Transverse colon (tissue), 4 donors: ENCODE results near the gene CCDC83. TPM values are rescaled to one million over a fixed set of nuclear protein-coding genes. Genes with fewer than 3 reads are reported as not detected.
A peak's percentile ranks its signal among the peaks of the same experiment; 100 is the strongest.

Source experiments
- DNase-seq: peaks from one replicate; pipeline ENCODE4 v3.0.0-alpha.2; 2019
- H3K27ac ChIP-seq, 4 donors: fragments of 200-600 bp; sonication (generic); 2 replicates each; pipeline ENCODE4 v1.5.1; 2016 to 2018; ENCODE audit warnings: inconsistent platforms in 4 of 4
- H3K27me3 ChIP-seq: fragments of 200-600 bp; sonication (generic); 2 replicates; pipeline ENCODE4 v1.5.1; 2017; ENCODE audit warnings: inconsistent platforms
- H3K36me3 ChIP-seq, 4 donors: fragments of 200-600 bp; sonication (generic); 2 replicates each; pipeline ENCODE4 v1.5.1; 2017 to 2019; ENCODE audit warnings: inconsistent platforms in 4 of 4
- H3K4me1 ChIP-seq, 4 donors: fragments of 200-600 bp; sonication (generic); 2 replicates each; pipeline ENCODE4 v1.5.1; 2017 to 2020; ENCODE audit warnings: inconsistent platforms in 4 of 4
- H3K4me3 ChIP-seq, 4 donors: fragments of 200-600 bp; sonication (generic); 1 replicate in 1 of 4; 2 replicates in 3 of 4; pipeline versions ENCODE4 v1.5.1 to v1.6.1; 2017 to 2019; ENCODE audit warnings: inconsistent platforms in 4 of 4
- H3K9me3 ChIP-seq, 2 donors: fragments of 200-600 bp; sonication (generic); 2 replicates each; pipeline ENCODE4 v1.5.1; 2017 to 2019; ENCODE audit warnings: inconsistent platforms in 2 of 2
- EP300 ChIP-seq: sonication (generic); formaldehyde crosslinking; IDR thresholded peaks from one replicate; pipeline ENCODE4 v1.6.1; 2017; ENCODE audit warnings: antibody characterized with exemption, low read depth
- POLR2A ChIP-seq: fragments of 450-650 bp; IDR thresholded peaks from one replicate; pipeline ENCODE4 v1.6.1; 2016; ENCODE audit warnings: antibody characterized with exemption, mild to moderate bottlenecking, moderate library complexity
- POLR2AphosphoS5 ChIP-seq, 3 donors: sonication (generic); formaldehyde crosslinking; IDR thresholded peaks; one replicate each; pipeline ENCODE4 v1.6.1; 2016; ENCODE audit warnings: antibody characterized with exemption in 3 of 3
- WGBS, 2 donors: methylation state at CpG; one replicate each; pipeline ENCODE4 v1.1.5; 2018; ENCODE audit warnings: low coverage in 1 of 2; 5-methylcytosine and 5-hydroxymethylcytosine counted together
- in situ Hi-C, 4 donors: fragments of 200-750 bp; cut with MboI; loops; one replicate each; pipeline versions ENCODE4 v1.15.0 to v1.15.1; 2017; ENCODE audit warnings: low sequenced_read_pairs in 3 of 4, low pct_ligation_motif_present in 1 of 4, low pct_unique_long_range_greater_than_20kb in 1 of 4
- intact Hi-C: fragments of 100-400 bp; cut with DNase I; formaldehyde crosslinking; loops from one replicate; pipeline ENCODE4 v1.15.1; 2023; ENCODE audit warnings: low total_unique reads
- total RNA-seq, 4 donors: library from RNA; depleted of rRNA; stranded (reverse); fragments of >200 nt; gene quantifications; one replicate each; pipeline ENCODE4 v1.1.0, GENCODE V29; 2016
- TF ChIP-seq, protein P1 (sequence below), 5 experiments: fragments of 200-600 bp in 3 of 5; fragments of 450-650 bp in 2 of 5; sonication (generic) in 3 of 5; IDR thresholded peaks; 1 replicate in 2 of 5; 2 replicates in 3 of 5; pipeline ENCODE4 v1.5.1; 2016 to 2017; ENCODE audit warnings: antibody characterized with exemption in 5 of 5, inconsistent platforms in 3 of 5, mild to moderate bottlenecking in 2 of 5, moderate library complexity in 1 of 5

The CCDC83 gene
- total RNA-seq, 4 donors from 2014 or later = not detected

DNA sequence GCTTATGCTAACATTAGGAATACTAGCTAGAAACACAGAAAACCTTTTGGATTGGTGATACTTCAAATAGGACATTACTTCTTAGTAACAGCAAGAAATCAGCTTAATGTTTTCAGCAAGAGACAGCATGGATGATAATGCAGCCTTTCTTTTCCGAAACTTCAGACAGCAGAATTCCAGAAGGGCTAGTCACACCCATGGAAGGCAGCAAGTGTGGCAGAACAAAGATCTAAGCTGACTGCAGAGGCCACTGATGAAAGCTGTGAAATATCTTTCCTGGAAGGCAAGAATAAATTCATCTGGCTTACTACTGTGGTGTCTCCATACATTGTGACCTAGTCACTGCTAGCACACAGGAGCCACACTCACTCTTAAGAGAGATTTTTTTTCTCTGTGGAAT lies 100.3 kb downstream of the CCDC83 start:
- peak overlapping the region; percentile 38 to 59 (median 44) for H3K27ac ChIP-seq
- no peaks in the 10 kb centered on the region for H3K27me3 ChIP-seq
- WGBS, 2 donors = 67 to 100% methylated on average over 1 of the region's 1 CpG
- H3K9me3 ChIP-seq = no peaks in the 10 kb centered on the region
- H3K4me1 ChIP-seq = peaks cover 0 to 12% (median 0%) of the 10 kb centered on the region in 4 donors
- H3K36me3 ChIP-seq = peaks cover 0 to 23% (median 4%) of the 10 kb centered on the region in 4 donors
- in situ Hi-C loops (no loop called here), intact Hi-C loops (no loop called here)
- TF ChIP-seq, protein P1, sequence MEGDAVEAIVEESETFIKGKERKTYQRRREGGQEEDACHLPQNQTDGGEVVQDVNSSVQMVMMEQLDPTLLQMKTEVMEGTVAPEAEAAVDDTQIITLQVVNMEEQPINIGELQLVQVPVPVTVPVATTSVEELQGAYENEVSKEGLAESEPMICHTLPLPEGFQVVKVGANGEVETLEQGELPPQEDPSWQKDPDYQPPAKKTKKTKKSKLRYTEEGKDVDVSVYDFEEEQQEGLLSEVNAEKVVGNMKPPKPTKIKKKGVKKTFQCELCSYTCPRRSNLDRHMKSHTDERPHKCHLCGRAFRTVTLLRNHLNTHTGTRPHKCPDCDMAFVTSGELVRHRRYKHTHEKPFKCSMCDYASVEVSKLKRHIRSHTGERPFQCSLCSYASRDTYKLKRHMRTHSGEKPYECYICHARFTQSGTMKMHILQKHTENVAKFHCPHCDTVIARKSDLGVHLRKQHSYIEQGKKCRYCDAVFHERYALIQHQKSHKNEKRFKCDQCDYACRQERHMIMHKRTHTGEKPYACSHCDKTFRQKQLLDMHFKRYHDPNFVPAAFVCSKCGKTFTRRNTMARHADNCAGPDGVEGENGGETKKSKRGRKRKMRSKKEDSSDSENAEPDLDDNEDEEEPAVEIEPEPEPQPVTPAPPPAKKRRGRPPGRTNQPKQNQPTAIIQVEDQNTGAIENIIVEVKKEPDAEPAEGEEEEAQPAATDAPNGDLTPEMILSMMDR (IDR thresholded peaks at IDR 0.05) = no peak
- TF ChIP-seq POLR2AphosphoS5 (IDR thresholded peaks at IDR 0.05) (peak; percentile 8 to 30 (median 16)), EP300 (no peak), POLR2A (no peak)
- no peak overlapping the region for H3K4me3 ChIP-seq
- no peak for DNase-seq

DNA sequence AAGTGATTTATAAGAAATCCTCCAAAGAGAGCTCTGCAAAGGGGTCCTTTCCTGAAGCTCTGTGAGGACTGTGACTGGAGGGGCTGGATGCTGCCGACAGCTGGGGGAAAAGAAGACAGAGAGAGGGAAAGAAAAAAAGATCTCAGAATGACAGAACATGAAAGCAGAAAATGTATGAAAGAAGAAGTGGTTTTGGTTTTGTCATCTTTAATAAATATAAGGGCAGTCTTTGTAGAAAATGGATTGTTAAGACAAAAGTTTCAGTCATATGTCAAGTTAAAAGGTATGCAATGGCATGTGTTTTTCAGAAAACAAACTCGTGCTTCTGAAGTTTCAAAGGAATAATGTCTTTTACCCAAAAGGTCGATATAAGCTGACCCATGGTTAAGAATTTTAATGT lies 105.5 kb downstream of the CCDC83 start:
- 60 to 72% methylated on average over 3 of the region's 3 CpGs for WGBS, 2 donors
- no peaks in the 10 kb centered on the region for H3K27me3 ChIP-seq
- no peaks in the 10 kb centered on the region for H3K9me3 ChIP-seq
- no peak for DNase-seq
- H3K36me3 ChIP-seq = peaks cover 0 to 18% (median 9%) of the 10 kb centered on the region in 4 donors
- no peak for TF ChIP-seq EP300
- no peak for TF ChIP-seq POLR2AphosphoS5 (IDR thresholded peaks at IDR 0.05)
- TF ChIP-seq, protein P1 (IDR thresholded peaks at IDR 0.05) = no peak
- no peak for TF ChIP-seq POLR2A
- H3K4me1 ChIP-seq = peaks cover 0 to 4% (median 0%) of the 10 kb centered on the region in 4 donors
- H3K27ac ChIP-seq = no peak overlapping the region
- in situ Hi-C loops (no loop called here), intact Hi-C loops (no loop called here)
- H3K4me3 ChIP-seq = no peak overlapping the region

DNA sequence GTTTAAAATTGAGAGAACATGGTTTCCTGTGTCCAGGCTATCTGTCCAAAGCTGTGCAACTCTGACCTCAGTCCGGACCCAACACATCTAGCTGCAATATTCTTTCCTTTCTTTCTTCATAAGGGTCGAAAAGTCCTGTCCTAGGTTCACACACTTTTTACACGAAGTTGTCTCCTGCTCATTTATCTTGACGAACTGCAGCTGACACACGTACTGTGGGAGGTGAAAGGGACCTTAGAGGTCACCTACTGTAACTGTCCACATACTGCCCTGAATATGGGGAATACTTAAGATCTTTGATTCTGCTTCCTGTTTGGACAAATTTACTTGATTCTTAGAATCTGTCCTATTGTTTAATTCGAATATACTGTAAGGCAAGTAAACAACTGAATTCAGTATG lies 105.9 kb downstream of the CCDC83 start:
- Histone ChIP-seq H3K4me3 (no peak overlapping the region), H3K4me1 (peaks cover 0 to 4% (median 0%) of the 10 kb centered on the region in 4 donors), H3K36me3 (peaks cover 0 to 17% (median 8%) of the 10 kb centered on the region in 4 donors), H3K27me3 (no peaks in the 10 kb centered on the region), H3K9me3 (no peaks in the 10 kb centered on the region), H3K27ac (no peak overlapping the region)
- DNase-seq = no peak
- in situ Hi-C loops (no loop called here), intact Hi-C loops (no loop called here)
- WGBS, 2 donors = 64% methylated on average over 4 to 6 of the region's 6 CpGs
- TF ChIP-seq, protein P1 (IDR thresholded peaks at IDR 0.05) = no peak
- TF ChIP-seq POLR2A (no peak), EP300 (no peak)

DNA sequence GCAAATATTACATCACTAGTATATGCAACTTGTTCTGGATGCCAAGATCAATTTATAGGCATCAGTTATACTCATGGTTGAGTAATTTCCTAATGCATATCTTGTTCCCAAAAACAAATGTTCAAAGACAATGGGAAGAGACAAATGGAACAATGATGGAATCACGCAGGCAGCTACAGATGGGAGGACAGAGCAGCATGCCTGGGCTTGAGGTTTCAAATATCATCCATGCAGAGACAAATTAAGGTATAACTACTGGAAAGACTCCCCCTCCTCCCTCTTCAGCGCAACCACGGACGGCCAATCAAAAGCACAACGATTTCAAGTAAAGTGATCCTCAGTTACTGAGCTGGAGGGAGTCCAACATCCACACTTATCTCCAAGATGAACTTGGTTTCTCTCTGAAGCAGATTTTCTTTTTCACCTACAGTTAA lies 106.8 kb downstream of the CCDC83 start:
- 85 to 88% methylated on average over 5 of the region's 5 CpGs for WGBS, 2 donors
- no peak for TF ChIP-seq POLR2A
- no peak for TF ChIP-seq POLR2AphosphoS5 (IDR thresholded peaks at IDR 0.05)
- TF ChIP-seq, protein P1 (IDR thresholded peaks at IDR 0.05) = no peak
- Histone ChIP-seq H3K4me3 (no peak overlapping the region), H3K4me1 (peaks cover 0 to 4% (median 0%) of the 10 kb centered on the region in 4 donors), H3K27me3 (no peaks in the 10 kb centered on the region), H3K27ac (no peak overlapping the region), H3K9me3 (no peaks in the 10 kb centered on the region), H3K36me3 (peaks cover 0 to 17% (median 5%) of the 10 kb centered on the region in 4 donors)
- in situ Hi-C loops = no loop called here
- DNase-seq = no peak
- intact Hi-C loops = no loop called here
